Gastroesophageal sphincter (tissue), 3 donors: ENCODE measurements around the gene CDC42BPB.

Experiments used
- POLR2A ChIP-seq, 2 donors: fragments of 450-650 bp; IDR thresholded peaks; one replicate each; pipeline ENCODE4 v1.6.1; 2017; ENCODE audit warnings: antibody characterized with exemption in 2 of 2, mild to moderate bottlenecking in 2 of 2, moderate library complexity in 1 of 2
- POLR2AphosphoS5 ChIP-seq: sonication (generic); formaldehyde crosslinking; IDR thresholded peaks from one replicate; pipeline ENCODE4 v1.6.1; 2017; ENCODE audit warnings: antibody characterized with exemption
- TF ChIP-seq, protein P1 (sequence below), 4 experiments: fragments of 200-600 bp in 2 of 4; fragments of 450-650 bp in 2 of 4; sonication (generic) in 1 of 4; IDR thresholded peaks; one replicate each; pipeline ENCODE4 v1.5.1; 2017 to 2019; ENCODE audit warnings: antibody characterized with exemption in 4 of 4, mild to moderate bottlenecking in 2 of 4, moderate library complexity in 2 of 4

- TF ChIP-seq POLR2A (IDR thresholded peaks at IDR 0.05) = no peak
- TF ChIP-seq POLR2AphosphoS5 = no peak
- TF ChIP-seq, protein P1, sequence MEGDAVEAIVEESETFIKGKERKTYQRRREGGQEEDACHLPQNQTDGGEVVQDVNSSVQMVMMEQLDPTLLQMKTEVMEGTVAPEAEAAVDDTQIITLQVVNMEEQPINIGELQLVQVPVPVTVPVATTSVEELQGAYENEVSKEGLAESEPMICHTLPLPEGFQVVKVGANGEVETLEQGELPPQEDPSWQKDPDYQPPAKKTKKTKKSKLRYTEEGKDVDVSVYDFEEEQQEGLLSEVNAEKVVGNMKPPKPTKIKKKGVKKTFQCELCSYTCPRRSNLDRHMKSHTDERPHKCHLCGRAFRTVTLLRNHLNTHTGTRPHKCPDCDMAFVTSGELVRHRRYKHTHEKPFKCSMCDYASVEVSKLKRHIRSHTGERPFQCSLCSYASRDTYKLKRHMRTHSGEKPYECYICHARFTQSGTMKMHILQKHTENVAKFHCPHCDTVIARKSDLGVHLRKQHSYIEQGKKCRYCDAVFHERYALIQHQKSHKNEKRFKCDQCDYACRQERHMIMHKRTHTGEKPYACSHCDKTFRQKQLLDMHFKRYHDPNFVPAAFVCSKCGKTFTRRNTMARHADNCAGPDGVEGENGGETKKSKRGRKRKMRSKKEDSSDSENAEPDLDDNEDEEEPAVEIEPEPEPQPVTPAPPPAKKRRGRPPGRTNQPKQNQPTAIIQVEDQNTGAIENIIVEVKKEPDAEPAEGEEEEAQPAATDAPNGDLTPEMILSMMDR (IDR thresholded peaks at IDR 0.05) = no peak
Measured at GRCh38 chr14:102943454-102943853, 113.9 kb downstream of the CDC42BPB start.
